HG03280 (cell line): Measurements from ENCODE around the gene ITGAV.

Source experiments
- ATAC-seq: cut with Tn5 transposase; IDR thresholded peaks from one replicate; pipeline ENCODE4 v1.9.1; 2021; ENCODE audit warnings: mild to moderate bottlenecking, moderate library complexity; ENCODE audit not compliant: unreplicated experiment

Gene ITGAV

GRCh38 chr2:186716004-186716403 is 126.1 kb downstream of the ITGAV start:
- ATAC-seq: no peak

- ATAC-seq: no peak
Observed at GRCh38 chr2:186716899-186717298, 127.0 kb downstream of the ITGAV start.

GRCh38 chr2:186717320-186718007 is 127.6 kb downstream of the ITGAV start:
- no peak for ATAC-seq

GRCh38 chr2:186718122-186718521 is 128.3 kb downstream of the ITGAV start:
- ATAC-seq: no peak

- no peak for ATAC-seq
Observed at GRCh38 chr2:186718903-186719302, 129.0 kb downstream of the ITGAV start.

DNA sequence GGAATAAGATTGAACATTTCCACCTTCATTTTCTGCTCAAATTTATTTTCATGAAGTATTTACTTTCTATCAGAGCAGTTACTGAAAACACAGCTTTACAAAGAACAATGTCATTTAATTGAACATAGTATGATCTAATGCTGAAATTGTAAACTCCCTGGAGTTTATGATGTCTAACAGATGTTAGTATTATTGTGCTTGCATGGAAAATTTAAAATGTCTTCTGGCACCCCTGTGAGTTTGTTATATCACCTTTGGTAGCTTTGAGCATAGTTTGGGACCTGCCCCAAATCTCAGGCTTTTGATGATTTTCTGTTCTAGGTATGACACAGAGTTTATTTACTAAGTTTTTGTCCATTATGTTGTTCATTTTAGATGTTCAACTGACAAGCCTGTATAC is 132.1 kb downstream of the ITGAV start:
- ATAC-seq: no peak

DNA sequence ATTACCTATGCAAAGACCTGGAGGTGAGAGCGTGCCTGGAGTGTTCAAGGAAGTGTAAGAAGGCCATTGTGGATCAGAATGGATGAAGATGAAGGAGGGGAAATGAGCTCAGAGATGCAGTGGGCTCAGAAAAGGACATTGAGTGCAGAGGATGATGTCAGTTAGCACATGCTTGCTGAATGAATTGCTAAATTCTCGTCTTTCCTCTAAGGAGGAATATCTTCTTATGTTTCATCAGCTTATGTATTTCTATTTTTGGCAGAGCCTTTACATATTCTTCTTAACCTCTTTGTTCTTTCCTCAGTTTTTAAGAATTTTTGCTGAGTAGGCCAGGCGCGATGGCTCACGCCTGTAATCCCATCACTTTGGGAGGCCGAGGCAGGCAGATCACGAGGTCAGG is 134.9 kb downstream of the ITGAV start:
- no peak for ATAC-seq

DNA sequence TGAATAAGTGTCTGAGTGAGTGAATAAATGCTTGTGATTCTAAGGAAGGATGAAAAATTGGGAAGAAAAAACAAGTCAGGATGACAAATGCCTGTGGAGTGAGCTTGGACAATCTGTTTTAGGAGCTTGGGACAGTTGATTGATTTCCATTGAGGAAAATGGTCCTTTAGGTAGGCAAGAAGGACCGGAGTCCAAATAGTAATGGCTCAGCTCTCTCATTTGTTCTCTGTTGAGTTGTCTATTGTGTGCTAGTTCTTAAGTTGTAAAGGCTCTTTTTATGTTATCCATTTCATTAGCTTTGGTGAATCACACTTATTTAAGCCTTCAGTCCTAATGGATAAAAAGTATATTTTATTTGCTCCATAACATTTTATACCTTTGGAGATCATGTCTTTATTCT is 135.9 kb downstream of the ITGAV start:
- no peak for ATAC-seq

DNA sequence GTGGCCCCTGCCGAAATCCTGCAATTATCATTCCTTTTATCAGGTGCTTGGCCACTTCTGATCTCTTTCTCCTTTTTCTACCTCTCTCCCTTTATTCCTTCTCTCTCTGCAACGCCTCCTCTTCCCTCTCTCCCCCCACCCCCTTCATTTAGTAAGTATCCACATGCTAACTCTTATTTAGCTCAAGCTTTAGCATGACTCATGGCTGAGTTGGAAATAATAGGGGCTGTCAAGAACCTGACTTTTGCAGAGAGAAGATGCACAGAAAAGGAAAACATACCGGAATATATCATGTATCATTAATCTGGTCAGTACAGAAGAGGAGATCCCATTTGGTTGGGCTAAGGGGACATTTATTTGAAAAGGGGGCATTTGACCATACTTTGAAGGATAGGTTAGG is 137.1 kb downstream of the ITGAV start:
- no peak for ATAC-seq

DNA sequence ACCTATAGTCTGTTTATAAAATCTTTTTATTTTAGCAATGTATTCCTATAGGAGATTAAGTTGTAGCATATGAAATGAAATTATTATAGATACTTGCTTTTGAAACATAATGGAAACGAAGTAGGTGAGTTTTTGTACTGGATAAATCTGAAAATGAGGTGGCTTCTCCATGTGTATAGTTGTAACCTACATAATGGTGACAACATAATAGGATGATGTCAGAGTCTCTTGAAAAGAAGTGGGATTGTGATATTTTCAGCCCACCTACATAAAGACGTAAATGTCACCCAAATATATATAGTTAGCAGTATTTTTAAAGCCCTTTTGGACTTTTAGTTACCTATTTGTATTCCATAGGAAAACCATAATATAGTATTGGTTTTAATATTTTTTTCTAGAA is 138.8 kb downstream of the ITGAV start:
- ATAC-seq: no peak
